Anterior cingulate cortex (tissue), 58 donors: ENCODE measurements around the gene PRIM1.
"Not testable (repeated sequence)": the region's sequence is repeated elsewhere in the genome, so short reads cannot be mapped to it uniquely, and the experiment has no call there.

Source experiments
- DNase-seq, 58 donors: peaks; one replicate each; lab custom pipeline; 2025; lab: John Stamatoyannopoulos, UW

PRIM1 gene

GRCh38 chr12:56721216-56721615 is 30.9 kb downstream of the PRIM1 start:
- no peak for DNase-seq

GRCh38 chr12:56720731-56721151 is 31.4 kb downstream of the PRIM1 start:
- no peak for DNase-seq

GRCh38 chr12:56719056-56719455 is 33.1 kb downstream of the PRIM1 start:
- DNase-seq, result no peak

GRCh38 chr12:56718636-56719035 is 33.5 kb downstream of the PRIM1 start:
- DNase-seq, result no peak

GRCh38 chr12:56718149-56718548 is 34.0 kb downstream of the PRIM1 start:
- DNase-seq, result no peak

- no peak for DNase-seq
These were observed 34.9 kb downstream of the PRIM1 start for GRCh38 chr12:56716933-56717880.

- DNase-seq, result no peak
These were observed 35.7 kb downstream of the PRIM1 start for GRCh38 chr12:56716458-56716857.

GRCh38 chr12:56715798-56716197 is 36.3 kb downstream of the PRIM1 start:
- no peak for DNase-seq

- no peak for DNase-seq
These were observed 37.6 kb downstream of the PRIM1 start for GRCh38 chr12:56714431-56714929.

- no peak for DNase-seq
These were observed 38.8 kb downstream of the PRIM1 start for GRCh38 chr12:56713345-56713744.

GRCh38 chr12:56709759-56710376 is 42.3 kb downstream of the PRIM1 start:
- no peak for DNase-seq

- not testable (repeated sequence) for DNase-seq
These were observed 47.6 kb downstream of the PRIM1 start for GRCh38 chr12:56704522-56704921.

- DNase-seq, result no peak
These were observed 53.0 kb downstream of the PRIM1 start for GRCh38 chr12:56699020-56699661.

- no peak for DNase-seq
These were observed 56.6 kb downstream of the PRIM1 start for GRCh38 chr12:56695327-56696101.

- DNase-seq, result no peak
These were observed 58.0 kb downstream of the PRIM1 start for GRCh38 chr12:56694161-56694560.

- DNase-seq, result peak in 6 of 58 donors; percentile 44 to 77 (median 55)
These were observed 63.3 kb downstream of the PRIM1 start for GRCh38 chr12:56688846-56689109.

- DNase-seq, result peak; percentile 80 to 99 (median 94)
These were observed 63.8 kb downstream of the PRIM1 start, which contains the start of gene PTGES3 for GRCh38 chr12:56688129-56688845. Gene PTGES3, minus strand, starts transcription at chr12:56688284. Its CDS starts 285 bp downstream, at chr12:56687999.

GRCh38 chr12:56687223-56688128 is 64.6 kb downstream of the PRIM1 start:
- peak in 51 of 58 donors; percentile 8 to 73 (median 42) for DNase-seq
